Suprapubic skin (tissue), 4 donors: ENCODE results near the gene TMC6.

Experiments
- EP300 ChIP-seq: sonication (generic); formaldehyde crosslinking; IDR thresholded peaks from one replicate; pipeline ENCODE4 v1.6.1; 2017; ENCODE audit warnings: antibody characterized with exemption
- POLR2A ChIP-seq, 2 donors: fragments of 450-650 bp; IDR thresholded peaks; one replicate each; pipeline ENCODE4 v1.6.1; 2017; ENCODE audit warnings: antibody characterized with exemption in 2 of 2, mild to moderate bottlenecking in 2 of 2, moderate library complexity in 2 of 2
- POLR2AphosphoS5 ChIP-seq, 3 donors: sonication (generic); formaldehyde crosslinking; IDR thresholded peaks; one replicate each; pipeline ENCODE4 v1.6.1; 2017; ENCODE audit warnings: antibody characterized with exemption in 3 of 3
- TF ChIP-seq, protein P1 (sequence below), 2 donors: fragments of 200-600 bp in 1 of 2; fragments of 450-650 bp in 1 of 2; sonication (generic) in 1 of 2; IDR thresholded peaks; one replicate each; pipeline ENCODE4 v1.5.1; 2016 to 2019; ENCODE audit warnings: antibody characterized with exemption in 2 of 2, mild to moderate bottlenecking in 1 of 2, moderate library complexity in 1 of 2

DNA sequence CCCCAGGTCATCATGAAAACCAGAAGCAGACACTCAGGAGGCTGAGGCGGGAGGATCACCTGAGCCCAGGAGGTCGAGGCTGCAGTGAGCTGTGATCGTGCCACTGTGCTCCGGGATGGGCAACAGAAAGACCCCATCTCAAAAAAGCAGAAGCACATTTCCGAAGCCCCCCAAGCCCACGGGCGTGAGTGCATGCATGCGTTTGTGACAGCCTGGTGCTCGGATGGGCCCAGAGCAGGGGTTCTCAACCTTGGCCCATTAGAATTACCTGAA, 19.1 kb downstream of the TMC6 start:
- no peak for TF ChIP-seq EP300
- TF ChIP-seq, protein P1, sequence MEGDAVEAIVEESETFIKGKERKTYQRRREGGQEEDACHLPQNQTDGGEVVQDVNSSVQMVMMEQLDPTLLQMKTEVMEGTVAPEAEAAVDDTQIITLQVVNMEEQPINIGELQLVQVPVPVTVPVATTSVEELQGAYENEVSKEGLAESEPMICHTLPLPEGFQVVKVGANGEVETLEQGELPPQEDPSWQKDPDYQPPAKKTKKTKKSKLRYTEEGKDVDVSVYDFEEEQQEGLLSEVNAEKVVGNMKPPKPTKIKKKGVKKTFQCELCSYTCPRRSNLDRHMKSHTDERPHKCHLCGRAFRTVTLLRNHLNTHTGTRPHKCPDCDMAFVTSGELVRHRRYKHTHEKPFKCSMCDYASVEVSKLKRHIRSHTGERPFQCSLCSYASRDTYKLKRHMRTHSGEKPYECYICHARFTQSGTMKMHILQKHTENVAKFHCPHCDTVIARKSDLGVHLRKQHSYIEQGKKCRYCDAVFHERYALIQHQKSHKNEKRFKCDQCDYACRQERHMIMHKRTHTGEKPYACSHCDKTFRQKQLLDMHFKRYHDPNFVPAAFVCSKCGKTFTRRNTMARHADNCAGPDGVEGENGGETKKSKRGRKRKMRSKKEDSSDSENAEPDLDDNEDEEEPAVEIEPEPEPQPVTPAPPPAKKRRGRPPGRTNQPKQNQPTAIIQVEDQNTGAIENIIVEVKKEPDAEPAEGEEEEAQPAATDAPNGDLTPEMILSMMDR (IDR thresholded peaks at IDR 0.05) = no peak
- no peak for TF ChIP-seq POLR2A (IDR thresholded peaks at IDR 0.05)
- TF ChIP-seq POLR2AphosphoS5 (IDR thresholded peaks at IDR 0.05) = no peak
